ENCODE data around the gene ZCCHC18.
A peak's percentile ranks its signal among the peaks of the same experiment; 100 is the strongest.

GRCh38 chrX:104156630-104157529 lies 44.6 kb downstream of the ZCCHC18 start, which contains the start of gene SLC25A53:
- TF ChIP-seq EP300 (IDR thresholded peaks at IDR 0.05; ENCODE audit: low read depth): no peak
- TF ChIP-seq POLR2AphosphoS5 (IDR thresholded peaks at IDR 0.05): peak; percentile 45 to 63 (median 49)
